Parathyroid adenoma (tissue), 2 donors: Measurements from ENCODE around the gene EEIG1.

ENCODE experiments used
- H2AFZ ChIP-seq: fragments of 300-600 bp; sonication (generic); one replicate; pipeline ENCODE4 v1.7.0; 2017; ENCODE audit warnings: antibody characterized with exemption, mild to moderate bottlenecking
- H3K27ac ChIP-seq: fragments of 300-600 bp; sonication (generic); one replicate; pipeline ENCODE4 v1.7.0; 2017
- H3K27me3 ChIP-seq: fragments of 300-600 bp; sonication (generic); one replicate; pipeline ENCODE4 v1.7.0; 2017; ENCODE audit warnings: low read length; ENCODE audit not compliant: control insufficient read depth, insufficient read depth
- H3K36me3 ChIP-seq: fragments of 300-600 bp; sonication (generic); one replicate; pipeline ENCODE4 v1.7.0; 2017; ENCODE audit warnings: low read length; ENCODE audit not compliant: control insufficient read depth, insufficient read depth
- H3K4me1 ChIP-seq: fragments of 300-600 bp; sonication (generic); one replicate; pipeline ENCODE4 v1.7.0; 2017; ENCODE audit warnings: control low read depth
- H3K4me2 ChIP-seq: fragments of 300-600 bp; sonication (generic); one replicate; pipeline ENCODE4 v1.7.0; 2017; ENCODE audit warnings: low read length
- H3K4me3 ChIP-seq: fragments of 300-600 bp; sonication (generic); one replicate; pipeline ENCODE4 v1.7.0; 2017; ENCODE audit warnings: low read depth, low read length
- H3K79me2 ChIP-seq: fragments of 300-600 bp; sonication (generic); one replicate; pipeline ENCODE4 v1.7.0; 2017; ENCODE audit warnings: control low read depth
- H3K9ac ChIP-seq: fragments of 300-600 bp; sonication (generic); one replicate; pipeline ENCODE4 v1.7.0; 2017; ENCODE audit warnings: mild to moderate bottlenecking
- H3K9me3 ChIP-seq: fragments of 300-600 bp; sonication (generic); one replicate; pipeline ENCODE4 v1.7.0; 2017; ENCODE audit warnings: low read length; ENCODE audit not compliant: control insufficient read depth
- TF ChIP-seq, protein P1 (sequence below): fragments of 300-600 bp; sonication (generic); IDR thresholded peaks from one replicate; pipeline ENCODE4 v1.7.0; 2017; ENCODE audit warnings: antibody characterized with exemption, mild to moderate bottlenecking
- donor health status: primary hyperparathyroidism.

EEIG1 gene

DNA sequence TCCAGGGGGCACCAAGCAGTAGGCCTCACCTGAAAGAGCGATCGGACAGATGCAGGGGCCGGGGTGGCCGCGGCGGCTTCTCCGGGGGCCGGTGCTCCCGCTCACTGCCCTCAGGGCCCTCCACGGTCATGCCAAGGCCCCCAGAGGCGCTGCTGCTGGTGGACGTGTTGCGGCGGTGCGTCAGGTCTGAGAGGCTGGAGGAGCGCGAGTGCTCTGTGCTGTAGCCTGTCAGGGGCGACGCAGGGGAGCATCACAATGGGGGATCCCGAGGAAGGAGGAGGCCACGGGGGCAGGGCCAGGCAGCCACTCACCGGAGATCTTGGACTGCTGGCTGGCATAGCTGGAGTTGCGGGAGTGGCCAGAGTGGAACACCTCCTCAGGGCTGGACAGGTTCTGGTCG, 35.5 kb downstream of the EEIG1 start:
- H3K36me3 ChIP-seq: no peaks in the 10 kb centered on the region

DNA sequence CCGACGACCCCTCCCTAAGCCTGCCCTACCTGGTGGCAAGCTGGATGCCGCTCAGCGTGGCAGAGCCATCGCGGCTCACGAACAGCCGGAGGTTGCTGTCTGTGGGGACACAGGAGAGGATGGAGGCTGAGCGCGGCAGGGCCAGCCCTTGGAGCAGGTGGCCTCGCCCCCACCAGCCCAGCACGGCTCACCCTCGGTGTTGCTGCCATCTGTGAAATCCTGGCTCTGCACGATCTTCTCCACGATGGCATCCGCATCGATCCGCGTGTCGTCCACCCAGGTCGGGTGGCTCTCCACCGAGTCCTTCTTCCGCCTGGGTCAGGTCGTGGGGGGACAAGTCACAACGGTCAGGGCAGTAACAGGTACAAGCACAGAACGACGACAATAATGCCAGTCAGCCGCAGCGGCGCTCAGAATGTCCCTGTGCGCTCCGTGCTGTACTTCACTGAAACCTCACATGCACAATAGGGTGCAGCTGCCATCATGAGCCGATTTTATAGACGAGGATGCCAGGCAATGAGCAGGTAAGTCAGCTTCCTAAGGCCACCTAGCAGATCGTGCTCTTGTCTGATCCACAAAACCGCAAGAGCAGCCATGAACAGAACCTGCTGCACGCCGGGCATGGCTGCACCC, 36.1 kb downstream of the EEIG1 start:
- Histone ChIP-seq H3K4me3 (no peak overlapping the region), H3K79me2 (no peaks in the 10 kb centered on the region), H3K27me3 (no peaks in the 10 kb centered on the region), H3K27ac (no peak overlapping the region), H3K36me3 (no peaks in the 10 kb centered on the region), H3K9me3 (no peaks in the 10 kb centered on the region), H3K4me1 (no peaks in the 10 kb centered on the region), H3K9ac (no peak overlapping the region), H2AFZ (no peak overlapping the region), H3K4me2 (no peak overlapping the region)
- TF ChIP-seq, protein P1, sequence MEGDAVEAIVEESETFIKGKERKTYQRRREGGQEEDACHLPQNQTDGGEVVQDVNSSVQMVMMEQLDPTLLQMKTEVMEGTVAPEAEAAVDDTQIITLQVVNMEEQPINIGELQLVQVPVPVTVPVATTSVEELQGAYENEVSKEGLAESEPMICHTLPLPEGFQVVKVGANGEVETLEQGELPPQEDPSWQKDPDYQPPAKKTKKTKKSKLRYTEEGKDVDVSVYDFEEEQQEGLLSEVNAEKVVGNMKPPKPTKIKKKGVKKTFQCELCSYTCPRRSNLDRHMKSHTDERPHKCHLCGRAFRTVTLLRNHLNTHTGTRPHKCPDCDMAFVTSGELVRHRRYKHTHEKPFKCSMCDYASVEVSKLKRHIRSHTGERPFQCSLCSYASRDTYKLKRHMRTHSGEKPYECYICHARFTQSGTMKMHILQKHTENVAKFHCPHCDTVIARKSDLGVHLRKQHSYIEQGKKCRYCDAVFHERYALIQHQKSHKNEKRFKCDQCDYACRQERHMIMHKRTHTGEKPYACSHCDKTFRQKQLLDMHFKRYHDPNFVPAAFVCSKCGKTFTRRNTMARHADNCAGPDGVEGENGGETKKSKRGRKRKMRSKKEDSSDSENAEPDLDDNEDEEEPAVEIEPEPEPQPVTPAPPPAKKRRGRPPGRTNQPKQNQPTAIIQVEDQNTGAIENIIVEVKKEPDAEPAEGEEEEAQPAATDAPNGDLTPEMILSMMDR: no peak

More for the DNA sequence above, 35.5 kb downstream of the EEIG1 start:
- no peak overlapping the region for H3K9ac ChIP-seq
- no peak overlapping the region for H2AFZ ChIP-seq
- H3K4me2 ChIP-seq: no peak overlapping the region
- H3K4me1 ChIP-seq: no peaks in the 10 kb centered on the region
- no peaks in the 10 kb centered on the region for H3K27me3 ChIP-seq
- H3K79me2 ChIP-seq: peaks cover 4% of the 10 kb centered on the region
- no peaks in the 10 kb centered on the region for H3K9me3 ChIP-seq
- H3K27ac ChIP-seq: no peak overlapping the region
- TF ChIP-seq, protein P1: no peak
- H3K4me3 ChIP-seq: no peak overlapping the region

DNA sequence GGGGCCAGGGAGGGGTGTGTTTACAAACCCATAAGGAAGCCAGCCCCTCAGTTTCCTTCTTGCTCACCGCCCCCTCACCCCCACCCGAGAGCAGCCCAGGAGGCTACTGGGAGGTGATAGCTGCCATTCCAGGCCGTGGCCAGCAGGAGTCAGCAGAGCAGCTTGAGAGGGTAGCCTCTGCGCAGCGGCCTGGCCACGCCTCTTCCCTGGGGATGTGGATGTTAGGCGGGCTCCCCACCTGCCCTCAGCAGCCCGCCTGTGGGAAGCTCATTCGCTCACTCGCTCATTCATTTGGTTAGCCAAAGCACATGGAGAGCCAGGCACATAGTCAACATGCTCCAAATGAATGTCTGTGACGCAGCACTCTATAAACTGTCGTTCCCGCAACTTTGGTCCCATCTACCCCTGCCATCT, 37.1 kb downstream of the EEIG1 start:
- Histone ChIP-seq H3K9ac (no peak overlapping the region), H3K9me3 (no peaks in the 10 kb centered on the region), H3K4me3 (no peak overlapping the region), H3K27me3 (no peaks in the 10 kb centered on the region), H3K4me2 (no peak overlapping the region), H3K36me3 (no peaks in the 10 kb centered on the region), H3K27ac (no peak overlapping the region), H2AFZ (no peak overlapping the region), H3K79me2 (no peaks in the 10 kb centered on the region), H3K4me1 (no peaks in the 10 kb centered on the region)
- TF ChIP-seq, protein P1: peak; percentile 65

DNA sequence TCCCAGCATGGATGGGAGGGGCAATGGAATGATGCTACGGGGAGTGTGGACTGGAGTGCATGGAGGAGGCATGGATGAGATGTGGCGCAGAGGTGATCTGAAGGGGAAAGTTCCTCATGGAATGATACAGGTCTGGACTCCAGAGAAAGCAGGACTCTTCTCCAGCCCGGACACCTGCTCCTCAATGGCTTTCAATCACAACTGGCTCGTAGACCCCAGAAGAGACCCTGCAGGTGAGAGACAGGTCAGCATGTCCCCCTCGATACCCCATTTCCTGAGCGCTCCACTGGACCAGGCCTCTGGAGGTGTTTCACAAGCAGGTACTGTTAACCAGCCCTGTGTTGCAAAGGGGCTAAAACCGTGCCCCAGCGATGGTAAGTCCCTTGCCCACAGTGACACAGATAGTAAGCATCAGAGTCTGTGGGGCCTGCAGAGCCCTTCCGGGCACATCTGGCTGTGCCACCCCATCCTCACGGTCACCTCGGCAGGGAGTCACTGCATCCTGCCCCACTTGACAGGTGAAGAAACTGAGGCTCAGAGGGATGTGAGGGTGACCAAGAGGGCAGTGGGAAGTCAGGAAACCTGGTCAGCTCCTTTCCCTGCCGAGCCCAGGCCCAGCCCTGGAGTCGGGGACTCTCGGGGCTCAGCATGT, 37.7 kb downstream of the EEIG1 start:
- H3K4me2 ChIP-seq: no peak overlapping the region
- H3K27me3 ChIP-seq: no peaks in the 10 kb centered on the region
- H3K79me2 ChIP-seq: no peaks in the 10 kb centered on the region
- no peaks in the 10 kb centered on the region for H3K9me3 ChIP-seq
- H3K4me1 ChIP-seq: no peaks in the 10 kb centered on the region
- H2AFZ ChIP-seq: no peak overlapping the region
- H3K9ac ChIP-seq: no peak overlapping the region
- TF ChIP-seq, protein P1: no peak
- no peaks in the 10 kb centered on the region for H3K36me3 ChIP-seq
- H3K4me3 ChIP-seq: no peak overlapping the region
- H3K27ac ChIP-seq: no peak overlapping the region
